Spinal cord (tissue), 10 donors: ENCODE results near the gene CLN5. TPM values are rescaled to one million over a fixed set of nuclear protein-coding genes. Genes with fewer than 3 reads are reported as not detected.
A peak's percentile ranks its signal among the peaks of the same experiment; 100 is the strongest.

Source experiments
- DNase-seq, 6 donors: peaks; one replicate each; pipeline versions ENCODE4 v3.0.0 to v3.0.0-alpha.2; 2013 to 2015; ENCODE audit warnings: low spot score in 6 of 6, low read depth in 4 of 6
- H3K27ac ChIP-seq: one replicate; pipeline ENCODE4 v1.5.1; 2013; ENCODE audit warnings: low read depth, low read length, control low read depth
- H3K27me3 ChIP-seq: one replicate; pipeline ENCODE4 v1.6.1; 2013; ENCODE audit warnings: low read length; ENCODE audit not compliant: control insufficient read depth, insufficient read depth
- H3K36me3 ChIP-seq: one replicate; pipeline ENCODE4 v1.6.1; 2013; ENCODE audit warnings: low read length; ENCODE audit not compliant: control insufficient read depth, insufficient read depth
- H3K4me1 ChIP-seq: one replicate; pipeline ENCODE4 v1.6.1; 2013; ENCODE audit warnings: low read length; ENCODE audit not compliant: control insufficient read depth, insufficient read depth
- H3K4me3 ChIP-seq: one replicate; pipeline ENCODE4 v1.5.1; 2013; ENCODE audit warnings: low read depth, low read length, control low read depth
- H3K9me3 ChIP-seq: one replicate; pipeline ENCODE4 v1.6.1; 2013; ENCODE audit warnings: low read length; ENCODE audit not compliant: control insufficient read depth, insufficient read depth
- WGBS: methylation state at CpG from one replicate; pipeline ENCODE4 v1.1.5; 2013; ENCODE audit warnings: missing lambda C conversion rate; ENCODE audit not compliant: insufficient coverage; 5-methylcytosine and 5-hydroxymethylcytosine counted together
- long read RNA-seq, 4 donors: transcript quantifications; one replicate each; lab custom pipeline, GENCODE V29; 2026
- polyA plus RNA-seq, 2 donors: library from polyadenylated mRNA; unstranded; fragments of 120-200 nt; gene quantifications; one replicate each; pipeline ENCODE4 v1.2.1, GENCODE V29; 2013; ENCODE audit not compliant: insufficient read length in 2 of 2
- total RNA-seq, 2 donors: library from RNA; depleted of rRNA in 1 of 2; stranded (reverse); fragments of 120-200 nt in 1 of 2; fragments of >200 nt in 1 of 2; gene quantifications; one replicate each; pipeline versions ENCODE4 v1.2.3 to v1.2.4, GENCODE V29; 2013 to 2014
- donor health status: healthy.

CLN5 gene
- total RNA-seq (10 to 100 TPM; 46.3 to 55.9 TPM), polyA plus RNA-seq (10 to 100 TPM; 33.1 to 33.4 TPM)
- long read RNA-seq, donor 1, full-length matches to known transcripts: 42 of 42 reads
- long read RNA-seq, donor 1, partial matches to known transcripts: 0 of 42 reads
- long read RNA-seq, donor 1, other reads (novel, unspliced or antisense): 0 of 42 reads
- long read RNA-seq, donor 2, full-length matches to known transcripts: 9 of 15 reads
- long read RNA-seq, donor 2, partial matches to known transcripts: 6 of 15 reads
- long read RNA-seq, donor 2, other reads (novel, unspliced or antisense): 0 of 15 reads
- long read RNA-seq, donor 3, full-length matches to known transcripts: 11 of 11 reads
- long read RNA-seq, donor 3, partial matches to known transcripts: 0 of 11 reads
- long read RNA-seq, donor 3, other reads (novel, unspliced or antisense): 0 of 11 reads
- long read RNA-seq, donor 4, full-length matches to known transcripts: 36 of 36 reads
- long read RNA-seq, donor 4, partial matches to known transcripts: 0 of 36 reads
- long read RNA-seq, donor 4, other reads (novel, unspliced or antisense): 0 of 36 reads

- Histone ChIP-seq H3K4me1 (peaks cover 12% of the 10 kb centered on the region), H3K27ac (peak within 1 kb of the TSS; percentile 79), H3K27me3 (no peaks in the 10 kb centered on the region), H3K9me3 (no peaks in the 10 kb centered on the region), H3K36me3 (peaks cover 4% of the 10 kb centered on the region), H3K4me3 (peak within 1 kb of the TSS; percentile 84)
- peak; percentile 47 to 96 (median 78) for DNase-seq
- WGBS: under 1% methylated on average over 73 of the region's 73 CpGs
These were observed at the start of gene CLN5 for GRCh38 chr13:76991796-76992547. Gene CLN5 (plus strand): TSS chr13:76992081. CDS start chr13:76992099, 18 bp downstream.

GRCh38 chr13:76942363-76942762 lies 49.5 kb upstream of the CLN5 start:
- H3K4me3 ChIP-seq: no peak overlapping the region
- H3K9me3 ChIP-seq: no peaks in the 10 kb centered on the region
- no peaks in the 10 kb centered on the region for H3K4me1 ChIP-seq
- H3K27me3 ChIP-seq: no peaks in the 10 kb centered on the region
- H3K36me3 ChIP-seq: no peaks in the 10 kb centered on the region
- no peak overlapping the region for H3K27ac ChIP-seq
- no peak for DNase-seq
- WGBS: 85% methylated on average over 2 of the region's 4 CpGs

GRCh38 chr13:76943646-76944045 lies 48.2 kb upstream of the CLN5 start:
- H3K4me3 ChIP-seq: no peak overlapping the region
- H3K4me1 ChIP-seq: no peaks in the 10 kb centered on the region
- H3K36me3 ChIP-seq: no peaks in the 10 kb centered on the region
- no peak overlapping the region for H3K27ac ChIP-seq
- no peaks in the 10 kb centered on the region for H3K27me3 ChIP-seq
- H3K9me3 ChIP-seq: no peaks in the 10 kb centered on the region
- DNase-seq: no peak
- no CpG with 5 or more reads among the region's 2 CpGs for WGBS

DNA sequence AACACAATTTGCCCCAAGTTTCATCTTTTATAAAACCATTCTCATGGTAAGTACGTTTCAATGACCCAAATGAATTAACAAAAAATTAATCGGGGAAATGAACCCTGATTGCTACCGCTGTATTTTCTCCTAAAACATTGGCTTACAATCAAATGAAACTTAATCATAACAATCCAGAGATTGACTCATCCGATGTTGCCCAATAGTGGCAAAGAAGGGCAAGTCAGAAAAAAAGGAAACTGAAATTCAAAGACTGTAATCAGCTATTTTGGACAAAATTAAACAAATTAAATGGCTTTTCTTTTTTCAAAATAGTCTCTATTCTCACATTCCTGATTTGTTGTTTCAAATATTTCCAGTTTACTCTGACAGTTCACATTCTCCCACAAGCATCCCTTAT lies 47.4 kb upstream of the CLN5 start:
- no peaks in the 10 kb centered on the region for H3K36me3 ChIP-seq
- no peak for DNase-seq
- no peak overlapping the region for H3K27ac ChIP-seq
- no peaks in the 10 kb centered on the region for H3K4me1 ChIP-seq
- no peaks in the 10 kb centered on the region for H3K27me3 ChIP-seq
- no peak overlapping the region for H3K4me3 ChIP-seq
- 88% methylated on average over 3 of the region's 4 CpGs for WGBS
- H3K9me3 ChIP-seq: no peaks in the 10 kb centered on the region

DNA sequence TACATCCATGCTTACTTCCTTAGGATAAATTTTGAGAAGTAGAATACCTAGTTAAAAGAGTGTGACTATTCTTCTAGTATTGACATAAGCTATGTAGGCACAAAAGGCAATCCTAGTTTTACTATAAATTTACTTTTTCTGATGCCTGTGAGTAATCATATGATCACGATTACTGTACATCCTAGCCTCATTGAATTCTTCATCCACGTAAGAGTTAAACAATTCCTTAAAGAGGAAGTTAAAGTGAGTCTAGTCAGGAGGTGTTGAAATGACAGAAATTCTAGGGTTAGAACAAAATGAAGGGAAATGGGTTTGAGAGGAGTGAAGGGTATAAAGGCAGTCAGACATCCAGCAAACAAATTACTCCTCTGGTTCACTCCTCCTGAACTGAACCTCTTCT lies 43.7 kb upstream of the CLN5 start, which contains the start of gene ACOD1:
Gene ACOD1 (plus strand): TSS at position 363 of the 400 bp plus-strand sequence. CDS start 48 bp downstream, outside the sequence.
- Histone ChIP-seq H3K27ac (no peak within 1 kb of the TSS), H3K4me3 (no peak within 1 kb of the TSS), H3K9me3 (no peaks in the 10 kb centered on the region), H3K27me3 (no peaks in the 10 kb centered on the region), H3K4me1 (no peaks in the 10 kb centered on the region), H3K36me3 (no peaks in the 10 kb centered on the region)
- WGBS: no CpG with 5 or more reads among the region's 2 CpGs
- no peak for DNase-seq

- Histone ChIP-seq H3K27ac (no peak overlapping the region), H3K4me3 (no peak overlapping the region)
These were observed 41.8 kb upstream of the CLN5 start for GRCh38 chr13:76950101-76950500.

DNA sequence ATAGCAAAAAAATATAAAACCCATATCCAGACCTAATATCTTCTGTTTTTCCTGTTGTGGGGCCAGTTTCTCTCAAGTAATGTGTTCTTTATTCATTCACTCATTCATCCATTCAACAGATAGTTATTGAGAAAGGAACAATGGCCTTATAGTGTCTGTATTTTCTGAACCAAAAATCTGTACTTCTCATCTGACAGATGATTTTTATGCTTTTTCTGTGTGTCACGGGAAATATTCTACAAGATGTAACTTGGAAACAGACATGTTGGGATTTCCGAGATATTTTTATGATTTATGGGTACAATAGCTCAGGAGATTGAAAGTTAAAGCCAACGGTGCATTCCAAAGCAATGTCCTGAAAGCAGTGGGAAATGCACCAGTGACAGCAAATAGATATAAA lies 37.9 kb upstream of the CLN5 start:
- Histone ChIP-seq H3K4me1 (peaks cover 4% of the 10 kb centered on the region), H3K27me3 (no peaks in the 10 kb centered on the region), H3K4me3 (no peak overlapping the region), H3K27ac (peak overlapping the region; percentile 75), H3K9me3 (no peaks in the 10 kb centered on the region), H3K36me3 (no peaks in the 10 kb centered on the region)
- peak in 1 of 6 donors; percentile 36 for DNase-seq
- 80% methylated on average over 1 of the region's 3 CpGs for WGBS

More at GRCh38 chr13:76950101-76950500, 41.8 kb upstream of the CLN5 start:
- Histone ChIP-seq H3K4me1 (peaks cover 4% of the 10 kb centered on the region), H3K27me3 (no peaks in the 10 kb centered on the region), H3K36me3 (no peaks in the 10 kb centered on the region), H3K9me3 (no peaks in the 10 kb centered on the region)
- no peak for DNase-seq
- no CpG with 5 or more reads among the region's 2 CpGs for WGBS

- Histone ChIP-seq H3K4me3 (no peak overlapping the region), H3K27ac (peak overlapping the region; percentile 75), H3K9me3 (peaks cover 4% of the 10 kb centered on the region), H3K27me3 (no peaks in the 10 kb centered on the region), H3K4me1 (peaks cover 4% of the 10 kb centered on the region), H3K36me3 (no peaks in the 10 kb centered on the region)
- WGBS: 93% methylated on average over 5 of the region's 6 CpGs
- DNase-seq: no peak
These were observed 37.3 kb upstream of the CLN5 start for GRCh38 chr13:76954538-76954937.

DNA sequence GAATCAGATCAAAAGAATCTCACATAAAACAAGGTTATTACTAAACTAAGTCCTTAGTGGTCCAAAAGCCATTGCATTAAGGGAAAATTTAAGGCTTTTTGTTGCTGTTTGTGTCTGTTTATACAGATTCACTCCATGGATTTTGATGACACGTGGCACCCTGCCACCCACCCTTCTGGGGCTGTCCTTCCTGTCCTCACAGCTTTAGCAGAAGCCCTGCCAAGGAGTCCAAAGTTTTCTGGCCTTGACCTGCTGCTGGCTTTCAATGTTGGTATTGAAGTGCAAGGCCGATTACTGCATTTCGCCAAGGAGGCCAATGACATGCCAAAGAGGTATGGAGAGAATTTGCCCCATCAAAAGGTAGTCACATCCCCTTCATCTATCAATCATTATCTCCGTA lies 36.7 kb upstream of the CLN5 start:
- no peaks in the 10 kb centered on the region for H3K27me3 ChIP-seq
- peaks cover 4% of the 10 kb centered on the region for H3K9me3 ChIP-seq
- H3K36me3 ChIP-seq: no peaks in the 10 kb centered on the region
- no peak overlapping the region for H3K27ac ChIP-seq
- WGBS: no CpG with 5 or more reads among the region's 4 CpGs
- no peak for DNase-seq
- no peak overlapping the region for H3K4me3 ChIP-seq
- peaks cover 4% of the 10 kb centered on the region for H3K4me1 ChIP-seq
